ENCODE data around the gene RNF8.
"Not testable (repeated sequence)": the region's sequence is repeated elsewhere in the genome, so short reads cannot be mapped to it uniquely, and the experiment has no call there.

Gene RNF8

GRCh38 chr6:37401658-37402057 is 47.9 kb downstream of the RNF8 start:
- DNase-seq, result not testable (repeated sequence)

DNA sequence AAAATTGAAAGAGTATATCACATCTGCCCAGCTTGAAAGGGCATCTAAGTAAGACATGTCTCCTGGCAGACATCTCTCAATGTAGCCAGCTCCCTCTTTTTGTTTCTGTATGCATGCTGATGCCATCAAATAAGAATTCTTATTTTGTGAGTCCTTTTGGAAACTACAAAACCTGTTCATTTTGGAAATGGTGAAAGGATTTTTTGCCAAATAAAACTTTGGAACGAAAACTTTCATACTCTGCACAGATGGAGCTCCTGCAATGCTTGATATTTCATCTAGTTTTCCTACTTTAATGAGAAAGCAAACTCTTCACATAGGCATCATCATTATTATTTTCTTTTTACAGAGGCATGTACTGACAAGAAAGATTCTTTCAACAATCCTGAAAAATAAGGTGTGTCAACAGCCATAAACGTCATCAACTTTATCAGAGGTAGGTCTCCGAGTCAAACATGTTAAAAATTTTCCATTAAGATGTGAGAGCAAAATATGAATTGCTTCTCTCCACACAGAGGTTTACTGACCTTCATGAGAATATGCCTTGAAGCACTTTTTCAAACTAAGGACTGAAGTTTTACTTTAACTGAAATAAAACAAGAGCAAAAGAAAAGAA is 53.1 kb downstream of the RNF8 start:
- DNase-seq, result no peak

- no peak for DNase-seq
These were observed 54.2 kb downstream of the RNF8 start for GRCh38 chr6:37407948-37408347.

GRCh38 chr6:37409501-37409900 is 55.7 kb downstream of the RNF8 start:
- no peak for DNase-seq

- no peak for DNase-seq
These were observed 63.6 kb downstream of the RNF8 start for GRCh38 chr6:37417393-37417792.

DNA sequence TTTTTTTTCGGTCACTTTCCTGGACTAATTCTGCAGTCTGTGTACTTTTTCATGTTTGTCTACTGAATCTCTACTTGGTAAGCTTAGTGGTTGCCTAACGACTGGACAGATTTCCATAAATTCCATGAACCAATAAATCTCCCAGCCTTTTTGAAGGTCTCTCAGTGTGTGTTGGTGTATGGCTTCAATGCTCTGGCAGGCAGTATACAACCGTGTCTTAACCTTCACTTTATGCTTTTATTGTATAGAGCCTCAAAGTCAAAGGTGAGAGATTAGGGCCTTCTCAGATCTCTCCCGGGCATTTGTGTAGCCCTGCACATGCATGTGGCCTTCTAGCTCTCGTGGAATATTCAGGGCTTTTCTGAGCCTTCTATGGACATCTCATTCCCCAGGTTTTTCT is 64.9 kb downstream of the RNF8 start:
- DNase-seq, result no peak

DNA sequence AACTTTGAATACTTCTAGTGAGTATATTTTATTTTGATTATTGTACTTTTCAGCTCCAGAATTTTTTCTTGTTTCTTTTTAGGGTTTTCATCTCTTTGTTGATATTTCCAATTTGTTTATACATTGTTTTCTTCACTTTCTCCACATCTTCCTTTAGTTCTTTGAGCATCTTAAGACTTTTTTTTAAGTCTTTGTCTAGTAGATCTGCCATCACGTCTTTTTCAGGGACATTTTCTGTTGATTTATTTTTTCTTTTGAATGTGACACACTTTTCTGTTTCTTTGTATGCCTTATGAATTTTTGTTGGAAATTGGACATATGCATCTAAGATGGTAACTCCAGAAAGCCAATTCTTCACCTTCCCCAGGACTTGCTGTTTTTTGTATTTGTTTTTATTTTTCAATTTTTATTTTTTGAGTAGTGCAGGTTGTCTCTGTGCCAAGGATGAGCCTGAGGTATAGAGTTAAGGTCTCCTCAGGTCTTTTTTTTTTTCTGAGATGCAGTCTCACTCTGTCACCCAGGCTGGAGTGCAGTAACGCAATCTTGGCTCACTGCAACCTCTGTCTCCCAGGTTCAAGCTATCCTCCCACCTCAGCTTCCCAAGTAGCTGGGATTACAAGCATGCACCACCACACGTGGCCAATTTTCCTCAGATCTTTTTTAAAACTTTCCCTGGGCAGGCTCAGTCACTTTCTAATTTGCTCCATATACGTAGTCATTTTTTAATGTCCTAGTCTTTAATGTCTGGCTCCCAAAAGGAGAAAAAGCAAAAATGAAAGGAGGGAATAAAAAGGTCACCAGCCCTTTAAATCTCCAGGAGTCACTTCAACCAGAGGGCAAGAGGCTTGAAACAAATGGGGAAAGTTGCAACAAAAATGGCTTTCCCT is 72.5 kb downstream of the RNF8 start:
- DNase-seq, result no peak

GRCh38 chr6:37426945-37427510 is 73.2 kb downstream of the RNF8 start:
- DNase-seq, result no peak

DNA sequence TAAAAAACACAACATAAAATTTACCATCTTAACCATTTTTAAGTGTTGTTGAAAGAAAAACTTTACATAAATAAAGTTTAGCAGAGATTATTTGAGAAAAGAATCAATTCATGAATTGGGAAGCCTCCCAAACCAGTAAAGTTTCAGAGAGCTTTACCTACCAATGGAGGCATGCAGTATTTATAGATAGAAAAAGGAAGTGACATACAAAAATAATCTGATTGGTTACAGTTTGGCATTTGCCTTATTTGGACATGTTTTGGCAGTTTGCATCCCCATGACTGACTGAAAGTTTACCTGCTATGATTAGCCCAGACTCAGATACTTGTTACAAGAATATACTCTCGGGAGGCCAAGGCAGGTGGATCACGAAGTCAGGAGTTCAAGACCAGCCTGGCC is 75.6 kb downstream of the RNF8 start:
- no peak for DNase-seq

- no peak for DNase-seq
These were observed 78.8 kb downstream of the RNF8 start for GRCh38 chr6:37432590-37432915.

DNA sequence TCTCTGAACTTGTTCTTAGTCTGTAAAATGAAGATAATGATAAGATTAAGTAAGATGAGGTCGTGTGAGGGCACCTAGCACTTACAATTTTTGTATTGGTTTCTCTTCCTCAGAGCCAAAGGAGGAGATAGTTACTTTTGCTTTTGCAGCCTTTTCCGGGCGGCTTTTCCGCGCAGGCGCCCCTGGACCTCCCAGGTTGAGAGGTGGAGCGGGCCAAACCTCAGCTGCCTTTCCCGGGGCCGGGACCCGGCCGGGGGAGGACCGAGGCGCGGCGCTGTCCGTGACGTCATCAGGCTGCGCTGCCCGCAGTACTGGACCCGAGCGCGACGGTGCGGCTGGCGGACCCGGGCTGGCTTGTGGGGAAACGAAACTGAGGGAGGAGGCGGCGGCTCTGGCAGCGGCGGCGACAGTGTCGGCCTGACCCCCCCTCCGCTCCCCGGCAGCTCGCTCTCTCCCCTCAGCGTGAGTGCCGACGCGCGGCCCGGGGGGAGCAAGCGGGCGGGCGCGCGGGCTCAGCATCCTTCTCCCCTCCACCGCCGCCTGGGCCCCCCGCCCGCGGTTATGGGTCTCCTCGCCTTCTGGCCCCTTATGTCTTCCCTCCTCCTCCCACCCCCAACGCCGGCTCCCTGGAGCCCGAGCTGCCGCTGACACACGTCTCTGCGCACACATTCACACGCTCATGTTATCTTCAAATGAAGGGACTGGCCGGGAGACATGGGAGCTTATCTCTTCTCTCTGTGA is 79.3 kb downstream of the RNF8 start, which contains the start of gene CMTR1:
CMTR1 (plus strand) TSS at position 306 of the 741 bp plus-strand sequence. CDS start 2,409 bp downstream, outside the sequence.
- DNase-seq, result peak; percentile 99

DNA sequence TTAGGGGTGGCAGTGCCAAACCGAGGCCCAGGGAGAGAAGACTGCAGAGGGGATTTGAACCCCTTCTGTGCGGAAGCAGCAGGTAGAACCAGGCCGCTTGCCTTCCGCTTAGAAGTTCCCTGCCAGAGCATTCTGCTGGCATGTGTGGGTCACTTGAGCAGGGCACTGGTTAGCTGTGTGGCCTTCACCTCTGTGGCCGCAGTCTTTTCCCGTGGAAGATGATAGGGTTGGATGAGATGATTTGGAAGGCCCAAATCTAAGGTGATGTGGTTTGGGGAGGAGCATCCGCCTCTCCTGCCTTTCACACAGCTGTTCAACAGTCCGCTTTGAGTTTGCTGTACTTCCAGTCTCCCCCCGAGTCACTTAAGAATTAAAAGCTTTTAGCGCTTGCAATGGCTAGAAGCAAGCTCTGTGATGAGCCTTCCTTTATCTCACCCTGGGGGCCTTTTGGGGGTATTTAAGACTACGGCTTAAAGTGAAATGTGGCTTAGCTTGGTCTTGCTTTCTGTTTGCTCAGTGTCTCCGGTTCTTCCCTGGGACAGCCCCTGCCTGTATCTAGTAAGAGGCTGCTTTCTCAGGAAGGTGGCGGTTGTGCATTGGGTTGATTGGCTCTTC is 80.0 kb downstream of the RNF8 start:
- DNase-seq, result peak; percentile 77

DNA sequence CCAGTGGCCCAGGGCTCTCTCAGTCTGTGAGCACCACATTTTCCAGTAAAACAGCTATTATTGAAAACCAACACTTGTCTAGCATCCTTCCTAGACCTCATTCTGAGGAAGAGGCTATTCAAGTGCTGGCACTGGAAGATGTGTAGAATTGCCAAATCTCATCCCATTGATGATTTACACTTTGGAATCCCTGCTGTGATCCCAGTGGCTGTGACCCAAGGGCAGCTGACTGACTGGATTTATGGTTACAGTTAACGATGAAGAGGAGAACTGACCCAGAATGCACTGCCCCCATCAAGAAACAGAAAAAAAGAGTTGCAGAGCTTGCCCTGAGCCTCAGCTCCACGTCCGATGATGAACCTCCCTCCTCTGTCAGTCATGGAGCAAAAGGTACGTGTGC is 81.6 kb downstream of the RNF8 start:
- no peak for DNase-seq

DNA sequence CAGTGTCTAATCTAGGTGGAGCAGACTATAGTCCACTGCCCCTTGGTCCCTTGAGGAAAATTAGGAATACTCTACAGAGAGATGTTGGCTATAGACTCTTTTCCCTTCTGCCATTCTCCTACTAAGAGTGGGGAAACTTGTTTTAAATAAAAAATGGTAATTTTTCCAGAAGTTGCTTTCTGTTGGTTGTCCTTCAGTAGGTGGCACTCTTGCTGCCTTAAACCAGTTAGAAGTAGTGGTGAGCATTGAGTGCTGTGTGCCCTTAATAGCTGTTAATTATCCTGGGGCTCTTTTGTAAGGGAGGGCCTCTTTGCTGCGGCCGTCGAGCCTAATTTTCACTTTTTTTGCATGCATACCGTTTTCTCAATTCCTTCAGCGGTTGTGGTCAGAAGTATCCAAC is 82.0 kb downstream of the RNF8 start:
- DNase-seq, result no peak

DNA sequence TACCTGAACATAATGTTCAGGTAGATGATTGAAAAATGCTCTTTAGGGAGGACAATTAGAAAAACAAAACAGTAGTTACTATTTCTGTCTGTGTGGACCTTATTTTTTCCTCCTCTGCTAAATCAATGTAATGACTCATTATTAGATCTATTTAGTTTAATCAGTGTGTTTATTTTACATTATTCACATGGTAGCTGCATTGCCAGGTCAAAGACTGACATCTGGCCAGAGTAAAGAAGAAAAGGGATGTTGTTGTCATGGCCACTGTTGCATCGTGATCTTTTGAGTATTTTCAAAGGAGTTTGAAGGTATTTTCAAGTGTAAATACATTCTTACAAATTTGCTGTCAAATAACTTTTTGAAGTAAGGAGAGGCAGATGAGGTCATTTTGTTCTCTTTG is 85.1 kb downstream of the RNF8 start:
- no peak for DNase-seq

DNA sequence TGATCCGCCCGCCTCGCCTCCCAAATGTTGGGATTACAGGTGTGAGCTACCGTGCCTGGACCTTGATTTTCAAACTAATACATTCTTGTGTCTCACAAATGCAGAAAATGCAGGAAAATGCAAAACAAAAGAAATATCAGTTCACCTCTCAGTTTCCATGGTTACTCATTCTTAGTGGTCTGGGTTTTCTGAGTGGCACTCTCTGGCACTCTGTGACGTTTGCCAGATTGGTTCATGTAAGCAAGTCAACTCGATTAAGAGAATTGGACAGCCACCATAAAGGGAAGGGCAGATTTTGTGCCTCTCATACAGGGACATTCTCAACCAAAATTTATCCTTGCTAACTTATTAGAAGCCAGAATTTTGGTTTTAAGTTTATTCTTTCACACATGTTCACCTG is 87.9 kb downstream of the RNF8 start:
- DNase-seq, result no peak

- no peak for DNase-seq
These were observed 88.8 kb downstream of the RNF8 start for GRCh38 chr6:37442416-37443215.

DNA sequence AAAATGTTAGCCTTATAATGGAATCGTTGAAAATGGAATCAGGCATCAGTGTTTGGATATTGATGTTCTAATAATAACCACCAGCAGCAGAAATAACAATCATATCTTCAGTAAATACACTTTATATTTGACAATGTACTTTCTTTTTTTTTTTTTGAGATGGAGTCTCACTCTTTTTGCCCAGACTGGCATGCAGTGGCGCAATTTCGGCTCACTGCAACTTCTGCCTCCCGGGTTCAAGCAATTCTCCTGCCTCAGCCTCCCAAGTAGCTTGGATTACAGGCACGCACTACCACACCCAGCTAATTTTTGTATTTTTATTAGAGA is 89.4 kb downstream of the RNF8 start:
- DNase-seq, result not testable (repeated sequence)
